ENCODE results near the gene TMED1.

DNA sequence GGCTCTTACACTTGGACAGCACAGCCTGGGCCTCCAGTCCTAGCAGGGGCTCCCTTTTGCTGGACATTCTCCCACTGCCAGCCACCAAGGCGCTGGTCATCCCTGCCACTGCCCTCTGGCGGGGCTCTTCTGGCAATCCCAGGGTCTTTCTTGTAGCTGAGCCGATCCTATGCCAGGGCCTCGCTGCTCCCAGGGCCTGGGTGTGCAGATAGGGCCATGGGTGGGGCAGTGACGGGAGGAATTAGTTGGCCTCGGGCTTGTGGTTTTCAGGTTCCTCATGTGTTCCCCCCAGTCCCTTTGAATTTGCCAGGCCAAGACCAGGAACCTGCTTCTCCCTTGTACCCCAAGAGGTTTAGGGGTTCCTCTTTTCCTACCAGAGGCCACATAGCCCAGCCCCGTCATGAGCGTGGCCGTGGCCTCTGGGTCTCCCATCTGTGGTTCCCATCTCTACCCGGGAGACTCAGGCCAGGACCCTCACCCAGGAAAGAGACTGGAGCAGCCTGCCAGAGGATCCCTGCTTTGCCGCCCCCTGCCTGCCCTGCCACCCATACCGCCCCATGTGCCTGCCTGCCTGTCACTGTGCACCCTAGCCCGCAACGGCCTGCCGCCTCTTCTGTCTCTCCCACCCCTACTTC is 26.2 kb downstream of the TMED1 start:
- TF ChIP-seq CTCF (IDR thresholded peaks at IDR 0.05) (no peak), ZFX (IDR thresholded peaks at IDR 0.05; ENCODE audit: borderline replicate concordance) (no peak)
